SHP77 treated with DMSO at 0.1 percent for 48 hours (cell line): ENCODE results near the gene LYZL1.
"Not testable (repeated sequence)": the region's sequence is repeated elsewhere in the genome, so short reads cannot be mapped to it uniquely, and the experiment has no call there.

Experiments
- DNase-seq: peaks from one replicate; lab custom pipeline; 2025; lab: John Stamatoyannopoulos, UW

Gene LYZL1

DNA sequence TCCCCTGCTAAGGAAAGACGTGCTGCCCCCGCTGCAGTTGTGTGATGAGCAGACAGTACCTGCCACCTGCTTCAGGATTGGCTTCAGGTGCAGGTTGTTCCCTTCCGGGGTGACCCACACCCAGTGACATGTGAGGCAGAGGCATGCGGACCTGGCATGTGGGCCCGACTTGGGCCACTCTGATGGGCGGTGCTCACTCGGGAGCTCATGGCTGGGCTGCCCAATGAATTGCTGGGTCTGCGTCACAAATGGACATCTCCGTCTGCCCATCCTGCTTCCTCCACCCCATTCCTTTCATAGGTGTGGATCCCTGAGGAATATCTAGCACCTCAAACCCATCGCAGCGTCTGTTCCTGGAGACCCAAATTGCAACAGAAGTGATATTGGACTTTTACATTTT, 19.3 kb downstream of the LYZL1 start:
- DNase-seq: not testable (repeated sequence)

GRCh38 chr10:29309465-29309864, 20.6 kb downstream of the LYZL1 start:
- DNase-seq: no peak

DNA sequence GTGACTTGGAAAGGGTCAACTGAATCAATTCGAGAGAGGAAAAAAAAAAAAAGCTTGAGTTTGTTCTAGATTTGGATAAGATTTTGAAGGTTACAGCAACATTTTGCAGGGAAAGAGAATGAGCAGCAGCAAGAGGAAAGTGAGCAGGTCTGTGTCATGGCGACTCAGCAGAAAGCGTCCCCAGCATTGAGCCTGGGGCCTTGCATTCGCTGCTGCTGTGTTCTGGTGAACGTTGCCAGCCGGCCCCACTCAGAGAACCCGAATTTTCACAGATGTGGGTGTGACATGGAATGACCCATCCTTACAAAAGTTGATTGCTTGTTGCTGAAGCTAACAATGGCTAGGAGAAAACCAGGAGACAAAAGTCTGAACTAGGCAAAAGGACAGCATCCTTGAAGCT, 21.6 kb downstream of the LYZL1 start:
- not testable (repeated sequence) for DNase-seq

DNA sequence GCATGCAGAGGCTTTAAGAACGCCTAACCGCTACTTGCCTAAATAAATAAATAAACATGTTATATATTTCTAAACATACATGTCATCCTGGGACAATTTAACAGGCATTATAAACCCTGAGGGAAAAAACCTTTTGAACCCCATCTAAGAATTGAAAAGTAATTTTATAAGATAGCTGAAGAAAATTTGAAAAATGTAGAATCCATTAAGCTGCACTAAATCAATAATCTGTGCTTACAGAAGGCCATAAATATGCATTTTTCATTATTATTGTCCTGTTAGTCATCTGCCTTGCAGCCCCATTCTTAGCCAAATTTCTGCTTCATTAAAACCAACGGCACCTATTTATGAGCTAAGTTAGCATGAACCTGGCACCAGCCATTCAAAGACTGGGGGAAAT, 24.2 kb downstream of the LYZL1 start:
- DNase-seq: no peak

GRCh38 chr10:29314726-29315125, 25.9 kb downstream of the LYZL1 start:
- no peak for DNase-seq

- DNase-seq: no peak
Observed at GRCh38 chr10:29315814-29316213, 26.9 kb downstream of the LYZL1 start.

DNA sequence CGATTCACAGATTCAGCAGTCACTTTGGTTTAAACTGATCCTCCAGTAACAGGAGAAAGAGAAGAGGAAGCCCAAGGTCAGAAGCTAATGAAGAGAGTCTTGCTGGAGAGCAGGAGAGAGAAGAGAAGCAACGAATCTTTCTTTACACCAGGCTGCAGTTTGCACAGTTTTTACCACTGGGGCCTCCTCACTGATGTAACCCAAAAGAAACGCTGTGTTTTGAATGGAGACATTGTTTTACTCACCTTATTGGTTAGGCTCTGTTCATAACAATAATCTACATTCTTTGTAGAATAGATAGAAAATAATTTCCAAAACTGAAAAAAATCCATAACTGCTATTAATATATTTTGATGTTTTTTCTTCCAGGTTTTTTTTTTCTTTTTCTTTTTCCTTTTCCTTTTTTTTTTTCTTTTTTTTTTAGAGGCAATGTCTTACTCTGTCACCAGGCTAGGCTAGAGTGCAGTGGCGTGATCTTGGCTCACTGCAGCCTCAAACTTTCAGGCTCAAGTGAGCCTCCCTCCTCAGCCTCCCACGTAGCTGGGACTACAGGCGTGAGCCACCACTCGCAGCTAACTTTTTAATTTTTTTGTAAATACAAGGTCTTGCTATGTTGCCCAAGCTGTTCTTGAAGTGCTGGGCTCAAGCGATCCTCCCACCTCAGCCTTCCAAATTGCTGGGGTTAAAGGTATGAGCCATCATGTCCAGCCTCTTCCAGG, 27.6 kb downstream of the LYZL1 start:
- no peak for DNase-seq

GRCh38 chr10:29317027-29317420, 28.2 kb downstream of the LYZL1 start:
- no peak for DNase-seq

GRCh38 chr10:29317423-29318021, 28.7 kb downstream of the LYZL1 start:
- no peak for DNase-seq

DNA sequence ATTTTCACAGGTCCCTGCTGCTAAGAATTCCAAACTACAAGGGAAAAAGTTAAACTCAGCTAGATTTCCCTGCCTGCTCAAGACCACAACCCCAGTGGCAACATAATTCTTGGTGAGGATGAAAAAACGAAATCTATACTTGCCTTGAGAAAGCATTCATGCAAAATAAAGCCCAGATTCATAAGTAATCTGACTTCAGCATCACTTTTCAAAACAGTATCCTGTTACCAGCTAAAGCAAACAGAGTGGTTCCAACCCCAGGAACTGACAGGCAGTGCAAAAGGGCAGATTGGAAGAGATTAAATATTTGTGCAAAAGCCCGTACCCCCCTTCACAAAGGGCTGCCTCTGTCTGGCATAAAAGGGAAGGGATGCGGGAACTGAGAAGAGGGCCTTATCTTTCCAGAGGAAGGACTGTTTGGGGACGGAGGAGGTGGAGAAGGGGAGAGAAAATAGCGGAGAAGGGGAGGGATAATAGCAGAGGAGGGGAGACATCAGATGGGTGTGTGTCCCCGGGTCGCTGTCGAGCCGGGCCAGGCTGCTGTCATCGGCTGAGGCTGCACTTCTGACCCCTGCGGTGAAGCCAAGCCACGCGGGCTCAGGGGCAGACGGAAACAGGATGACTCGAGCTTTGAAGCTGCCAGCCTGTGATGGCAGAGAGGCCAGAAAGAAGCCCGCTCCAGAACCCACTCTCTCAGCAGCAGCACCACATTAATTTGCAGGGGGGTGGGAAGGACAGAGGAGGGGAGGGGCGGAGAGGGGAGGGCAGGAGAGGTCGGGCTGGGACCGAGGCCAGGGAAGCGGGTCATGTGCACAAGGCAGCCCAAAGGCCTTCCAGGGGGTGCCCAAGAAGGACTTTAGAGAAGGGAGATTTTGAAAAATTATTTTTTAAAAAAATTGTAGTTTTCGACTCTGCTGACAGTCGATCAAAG, 29.5 kb downstream of the LYZL1 start:
- not testable (repeated sequence) for DNase-seq

GRCh38 chr10:29319205-29319781, 30.4 kb downstream of the LYZL1 start:
- no peak for DNase-seq

GRCh38 chr10:29320680-29321121, 31.8 kb downstream of the LYZL1 start:
- DNase-seq: not testable (repeated sequence)

DNA sequence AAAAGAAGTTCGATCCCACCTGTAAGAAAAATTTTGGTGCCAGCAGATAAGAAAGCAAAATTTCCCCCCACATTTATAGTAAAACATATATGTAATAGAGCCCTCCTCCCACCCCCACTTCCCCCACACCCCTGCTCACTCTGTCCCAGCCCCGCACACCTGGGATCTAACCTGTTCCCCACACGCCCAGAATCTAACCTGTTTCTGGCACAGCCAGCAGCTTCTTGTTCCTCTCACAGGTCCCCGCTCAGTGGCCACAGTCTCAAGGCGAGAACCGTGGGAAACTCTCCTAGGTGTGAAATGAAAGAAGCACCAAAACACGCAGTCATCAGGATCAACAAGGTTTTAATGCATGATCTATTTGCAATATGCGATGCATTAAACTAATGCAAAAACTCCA, 32.8 kb downstream of the LYZL1 start:
- DNase-seq: no peak

DNA sequence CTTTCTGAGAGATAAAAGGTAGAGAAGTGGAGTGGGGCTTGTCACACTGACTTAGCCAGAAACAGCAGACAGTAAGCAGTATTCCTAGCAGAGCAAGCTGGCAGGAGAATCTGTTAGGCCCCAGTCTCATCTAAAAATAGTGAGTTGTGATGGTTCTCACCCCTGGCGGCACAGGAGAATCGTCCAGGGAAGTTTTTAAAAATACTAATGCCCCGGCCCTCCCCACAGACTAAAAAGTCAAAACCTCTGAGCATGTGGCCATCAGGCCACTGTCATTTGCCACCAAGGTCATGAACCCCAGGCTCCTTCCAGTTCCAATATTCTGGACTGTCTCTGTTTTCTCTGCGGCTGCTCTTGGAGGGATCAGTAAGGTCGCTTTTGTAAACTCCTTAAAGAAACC, 34.0 kb downstream of the LYZL1 start:
- no peak for DNase-seq

- no peak for DNase-seq
Observed at GRCh38 chr10:29323367-29323766, 34.5 kb downstream of the LYZL1 start.

- DNase-seq: no peak
Observed at GRCh38 chr10:29324220-29324841, 35.5 kb downstream of the LYZL1 start.

GRCh38 chr10:29326299-29326698, 37.4 kb downstream of the LYZL1 start:
- DNase-seq: no peak

DNA sequence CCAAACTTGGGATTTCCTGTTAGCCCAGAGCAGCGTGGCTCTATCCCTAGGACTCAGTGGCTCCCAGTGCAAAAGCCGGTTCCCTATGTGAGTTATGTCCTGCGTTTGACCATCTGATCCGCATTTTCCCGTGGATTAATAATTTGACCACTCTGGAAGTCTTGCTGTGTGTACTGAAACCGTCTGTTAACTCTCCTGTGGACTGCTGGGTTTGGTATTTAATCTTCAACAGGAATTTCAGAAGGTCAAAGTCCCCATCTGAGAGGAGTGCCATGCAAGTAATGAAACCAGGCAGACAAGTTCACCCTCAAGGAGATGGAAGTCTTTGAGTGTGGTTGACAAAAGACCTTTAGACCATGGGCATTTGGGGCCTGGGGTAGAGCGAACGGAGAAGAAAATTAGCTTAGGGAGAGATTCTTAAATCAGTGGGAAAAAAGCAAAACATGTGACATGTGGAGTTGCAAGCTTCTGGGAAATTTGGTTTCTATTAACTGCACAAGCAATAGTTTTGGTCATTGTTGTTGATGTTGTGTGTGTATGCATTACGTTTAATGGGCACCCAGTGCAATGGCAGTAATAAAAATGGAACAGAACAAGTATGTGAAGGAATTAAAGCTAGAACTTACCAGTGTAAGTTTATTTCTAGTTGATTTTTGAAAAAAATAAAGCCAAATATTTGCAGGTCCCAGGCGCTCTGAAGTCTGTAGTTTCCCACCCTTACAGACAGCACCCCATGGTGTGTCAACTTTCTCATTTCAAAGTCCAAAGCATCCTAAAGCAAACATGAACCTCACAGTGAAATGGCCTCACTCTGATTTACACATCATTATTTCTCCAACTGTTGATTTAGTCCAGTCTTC, 38.2 kb downstream of the LYZL1 start:
- no peak for DNase-seq

GRCh38 chr10:29327746-29328102, 38.9 kb downstream of the LYZL1 start:
- DNase-seq: no peak

DNA sequence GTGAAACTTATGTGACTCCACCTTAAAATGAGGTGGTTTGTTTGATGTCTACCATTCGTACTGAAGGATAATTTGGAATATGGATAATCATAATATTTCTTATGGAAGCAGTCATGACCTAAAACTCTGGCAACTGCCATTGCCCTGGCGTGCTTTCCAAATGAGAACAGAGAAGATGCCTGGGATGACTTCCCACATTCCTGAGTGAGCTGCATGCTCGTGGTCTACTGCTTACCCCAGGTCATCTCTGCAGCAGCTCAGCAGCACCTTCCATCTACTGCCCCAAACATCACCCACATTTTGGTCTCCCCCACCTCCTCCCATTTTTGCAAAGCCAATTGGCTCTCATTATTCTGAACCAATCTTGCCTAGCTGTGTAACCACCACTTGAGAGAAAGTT, 40.1 kb downstream of the LYZL1 start:
- DNase-seq: no peak

GRCh38 chr10:29329420-29329819, 40.5 kb downstream of the LYZL1 start:
- DNase-seq: no peak
